GM15510 (cell line): ENCODE measurements around the gene CCDC192.

Experiments
- POLR2A ChIP-seq: IDR thresholded peaks from 3 replicates; pipeline ENCODE4 v1.6.1; 2011; ENCODE audit warnings: borderline replicate concordance; ENCODE audit not compliant: insufficient read length; ENCODE audit errors: extremely low read depth

CCDC192 gene

GRCh38 chr5:127839496-127840197 lies 136.5 kb downstream of the CCDC192 start:
- TF ChIP-seq POLR2A: no peak

DNA sequence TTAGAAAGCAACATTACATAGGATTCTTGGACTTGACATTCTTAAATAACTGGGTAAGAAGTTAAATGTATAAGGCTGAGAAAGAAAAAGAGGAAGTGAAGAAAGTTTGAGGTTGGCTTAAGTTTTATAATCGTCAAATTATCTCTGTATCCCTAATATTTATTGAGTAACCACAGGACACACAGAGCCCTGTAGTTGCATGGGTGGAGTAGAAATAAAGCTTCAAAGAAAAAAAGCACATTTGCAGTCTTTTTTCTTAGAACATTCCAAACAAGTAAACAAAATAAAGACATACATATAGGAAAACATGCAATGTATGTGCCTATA lies 137.0 kb downstream of the CCDC192 start:
- no peak for TF ChIP-seq POLR2A

DNA sequence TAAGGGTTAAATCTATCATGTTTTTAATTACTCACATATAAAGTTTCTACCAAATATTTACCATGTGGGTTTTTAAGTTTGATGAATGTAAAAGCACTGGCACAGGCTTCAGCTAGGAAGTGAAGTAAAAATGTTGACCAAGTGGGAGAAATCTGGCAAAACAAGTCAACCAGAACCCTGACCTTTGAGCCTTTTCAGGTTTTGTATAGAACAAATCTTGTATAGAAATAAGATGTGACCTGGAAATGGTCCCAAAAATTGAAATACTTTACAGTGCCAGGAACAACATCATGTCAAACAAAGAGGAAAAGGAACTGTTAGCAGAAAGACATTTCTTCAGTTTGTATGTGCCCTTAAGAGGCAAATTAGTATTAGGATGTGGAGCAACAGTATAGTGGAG lies 137.6 kb downstream of the CCDC192 start:
- no peak for TF ChIP-seq POLR2A

DNA sequence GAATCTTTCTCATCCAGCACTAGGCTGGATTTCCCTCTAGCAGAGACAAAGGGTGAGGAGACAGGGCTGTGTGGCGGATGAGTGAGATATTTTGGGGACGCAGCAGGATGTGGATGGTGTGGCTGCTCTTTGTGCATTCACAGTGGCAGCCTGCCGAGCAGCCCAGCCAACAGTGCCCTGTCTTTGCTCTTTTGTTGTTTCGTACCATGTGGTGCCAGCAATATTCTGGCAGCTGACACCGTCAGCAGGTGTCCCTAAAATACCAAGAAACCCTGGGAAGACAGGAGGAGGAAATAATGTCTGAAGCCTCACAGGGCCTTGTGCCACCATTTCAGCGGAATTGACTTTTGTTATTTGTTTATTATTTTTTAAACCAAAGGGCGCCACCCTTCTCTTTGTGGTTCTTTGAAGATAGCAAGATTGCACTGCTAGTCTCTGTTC lies 141.4 kb downstream of the CCDC192 start:
- no peak for TF ChIP-seq POLR2A

- no peak for TF ChIP-seq POLR2A
Observed at GRCh38 chr5:127846884-127847283, 143.7 kb downstream of the CCDC192 start.

- TF ChIP-seq POLR2A: no peak
Observed at GRCh38 chr5:127848098-127848497, 144.9 kb downstream of the CCDC192 start.

DNA sequence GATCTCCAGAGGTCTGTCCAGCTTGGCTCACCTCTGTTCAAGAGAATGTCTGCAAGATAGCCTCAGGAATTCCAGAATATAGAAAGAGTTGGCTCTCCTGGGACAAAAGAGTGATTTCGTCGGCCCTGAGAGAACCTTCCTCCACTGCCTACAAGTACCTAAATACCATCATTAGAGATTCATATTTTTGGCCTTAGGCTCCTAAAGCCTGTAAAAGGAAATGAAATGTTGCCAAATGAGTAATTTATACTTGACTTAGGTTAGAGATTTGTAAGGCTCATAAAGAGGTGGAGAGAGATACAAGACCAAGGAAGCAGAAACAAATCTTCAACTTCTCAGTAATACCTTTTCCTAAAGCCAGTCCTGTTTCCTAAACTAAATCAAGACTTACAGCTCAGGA lies 146.2 kb downstream of the CCDC192 start:
- TF ChIP-seq POLR2A: no peak

GRCh38 chr5:127849891-127850290 lies 146.7 kb downstream of the CCDC192 start:
- TF ChIP-seq POLR2A: no peak

DNA sequence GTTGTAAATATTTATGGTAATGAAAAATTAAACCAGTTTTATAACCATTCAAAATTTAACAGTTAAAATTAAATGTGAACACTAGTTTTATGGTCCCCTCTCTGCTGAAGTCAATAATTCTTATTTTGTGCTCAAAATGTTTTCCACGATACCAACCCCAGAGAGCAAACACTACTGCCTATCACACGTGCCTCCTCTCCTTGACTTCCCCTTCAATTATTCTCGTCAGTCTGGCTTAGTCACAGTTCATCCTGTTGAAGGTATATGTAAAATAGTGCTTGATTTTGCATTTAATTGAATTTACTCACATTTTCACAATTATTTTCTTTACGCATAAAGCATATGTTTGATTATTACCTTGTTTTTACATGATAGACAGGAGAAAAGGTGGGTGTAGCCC lies 148.8 kb downstream of the CCDC192 start:
- TF ChIP-seq POLR2A: no peak

GRCh38 chr5:127854520-127854919 lies 151.3 kb downstream of the CCDC192 start:
- TF ChIP-seq POLR2A: no peak

GRCh38 chr5:127856292-127856691 lies 153.1 kb downstream of the CCDC192 start:
- no peak for TF ChIP-seq POLR2A

DNA sequence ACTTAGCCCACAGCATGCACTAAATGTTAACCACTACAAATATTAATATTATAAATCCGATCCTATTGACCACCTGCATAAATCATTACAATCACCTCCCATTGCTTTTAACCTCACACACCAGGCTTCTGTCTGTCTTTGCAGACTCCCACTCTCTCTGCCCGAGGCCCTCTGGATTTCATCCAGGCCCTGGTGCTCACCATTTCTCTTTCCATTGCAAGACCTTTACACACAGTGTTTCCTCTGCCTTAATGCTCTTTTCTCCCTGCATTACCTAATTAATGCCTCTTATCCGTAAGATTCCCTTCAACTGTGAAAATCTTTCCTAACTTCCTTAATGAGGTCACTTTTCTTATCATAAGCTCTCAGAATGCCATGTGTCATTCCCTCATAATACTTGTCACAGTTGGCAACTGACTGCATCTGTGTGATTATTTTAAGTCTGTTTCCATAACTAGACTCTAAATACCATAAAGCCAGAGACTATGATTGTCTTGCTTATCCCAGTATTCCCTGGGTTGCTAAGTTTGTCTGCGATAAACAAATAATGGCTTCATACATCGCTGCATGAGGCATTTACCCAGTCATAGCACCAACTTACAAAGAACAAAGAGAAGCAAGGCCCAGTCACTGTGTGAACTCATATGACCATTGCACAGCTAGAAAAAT lies 155.1 kb downstream of the CCDC192 start:
- TF ChIP-seq POLR2A: no peak

DNA sequence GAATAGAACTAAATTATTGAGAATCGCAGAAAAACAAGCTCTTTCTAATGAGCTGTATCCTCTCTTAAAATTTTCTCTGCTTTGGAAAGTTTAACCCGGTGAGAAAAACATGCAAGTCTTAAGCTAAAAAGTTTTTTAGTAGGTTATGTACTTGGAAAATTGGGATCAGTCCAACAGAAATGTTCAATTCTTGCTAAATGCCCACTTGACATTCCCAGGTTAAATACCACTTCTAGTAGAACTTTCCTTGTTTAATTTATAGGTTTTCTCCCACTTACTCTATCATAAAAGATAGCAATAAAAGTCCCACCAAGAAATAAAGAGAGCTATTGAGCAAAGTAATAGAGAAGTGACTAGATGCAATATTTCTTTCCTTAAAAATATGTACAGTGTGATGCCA lies 157.1 kb downstream of the CCDC192 start:
- no peak for TF ChIP-seq POLR2A

- no peak for TF ChIP-seq POLR2A
Observed at GRCh38 chr5:127863161-127863560, 160.0 kb downstream of the CCDC192 start.

- no peak for TF ChIP-seq POLR2A
Observed at GRCh38 chr5:127863610-127864395, 160.6 kb downstream of the CCDC192 start.
